Myocyte (in vitro differentiated cells): ENCODE data around the gene UBE2L3. TPM values are rescaled to one million over a fixed set of nuclear protein-coding genes. Genes with fewer than 3 reads are reported as not detected.

Experiments used
- DNase-seq: peaks from one replicate; pipeline ENCODE4 v3.0.0-alpha.2; 2012; ENCODE audit warnings: low read depth
- microRNA counts: library from miRNA; unstranded; fragments of <30 nt; microRNA quantifications from one replicate; lab custom pipeline; 2016
- microRNA-seq: library from miRNA; unstranded; fragments of <30 nt; microRNA quantifications from one replicate; pipeline ENCODE4, GENCODE V29; 2016
- total RNA-seq: library from RNA; depleted of rRNA; stranded (reverse); fragments of >200 nt; gene quantifications from 2 replicates; pipeline ENCODE4 v1.2.3, GENCODE V29; 2014

The UBE2L3 gene
- total RNA-seq, 1 donor from 2014 or later = 70.4 TPM

DNA sequence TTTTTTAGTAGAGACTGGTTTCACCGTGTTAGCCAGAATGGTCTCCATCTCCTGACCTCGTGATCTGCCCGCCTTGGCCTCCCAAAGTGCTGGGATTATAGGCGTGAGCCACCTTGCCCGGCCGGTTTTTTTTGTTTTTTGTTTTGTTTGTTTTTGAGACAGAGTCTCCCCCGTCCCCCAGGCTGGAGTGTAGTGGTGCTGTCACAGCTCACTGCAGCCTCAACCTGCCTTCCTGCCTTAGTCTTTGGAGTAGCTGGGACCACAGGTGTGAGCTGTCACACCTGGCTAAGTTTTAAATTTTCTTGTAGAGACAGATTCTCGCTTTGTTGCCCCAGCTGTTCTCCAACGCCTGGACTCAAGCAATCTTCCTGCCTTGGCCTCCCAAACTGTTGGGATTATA, 101.5 kb downstream of the UBE2L3 start:
- DNase-seq = no peak

GRCh38 chr22:21672107-21672629, 104.7 kb downstream of the UBE2L3 start:
- DNase-seq = no peak

MicroRNAs encoded within 50 kb of the gene (microRNA counts, 767-probe panel; counts per million panel counts)
- not detected for microRNA hsa-miR-130b-3p (lab: Ali Mortazavi, UCI)
- not detected for microRNA hsa-miR-301b (lab: Ali Mortazavi, UCI)

Small RNAs within 50 kb of the gene (microRNA-seq; reads per million reads assigned to microRNA genes)
- gene MIR130B (682 reads per million, percentile 76 among the genes with 10 or more reads in this experiment), gene MIR301B (2.7 reads per million, percentile 12 among the genes with 10 or more reads in this experiment)

Other genes with a start within 250 kb of the UBE2L3 start
- gene RIMBP3B, start 184.0 kb upstream of the UBE2L3 start, total RNA-seq = 0.42 and 0.80 TPM in 2 replicates
- gene HIC2, start 150.3 kb upstream of the UBE2L3 start, total RNA-seq = 1.9 and 2.3 TPM in 2 replicates
- 0.52 and 0.75 TPM in 2 replicates for gene TMEM191C, start 100.3 kb upstream of the UBE2L3 start, total RNA-seq
- 0.42 TPM in 1 of 2 replicates, not detected in the other for gene RIMBP3C, start 16.3 kb upstream of the UBE2L3 start, total RNA-seq
- gene YDJC, start 62.3 kb downstream of the UBE2L3 start, total RNA-seq = 13.3 and 20.4 TPM in 2 replicates
- gene CCDC116, start 65.0 kb downstream of the UBE2L3 start, total RNA-seq = 0.13 and 0.57 TPM in 2 replicates
- 37.8 and 63.1 TPM in 2 replicates for gene SDF2L1, start 74.6 kb downstream of the UBE2L3 start, total RNA-seq
- 26.8 and 30.1 TPM in 2 replicates for gene PPIL2, start 98.3 kb downstream of the UBE2L3 start, total RNA-seq
- 2.6 and 7.8 TPM in 2 replicates for gene YPEL1, start 168.1 kb downstream of the UBE2L3 start, total RNA-seq